DLD1 (cell line): ENCODE measurements around the gene ACOX1.

Source experiments
- in situ Hi-C: cut with HindIII; loops from 2 replicates; pipeline ENCODE4 v1.10.0; 2017; ENCODE audit warnings: low sequenced_read_pairs

Gene ACOX1

GRCh38 chr17:75893305-75894048 lies 85.5 kb downstream of the ACOX1 start:
- in situ Hi-C loops = no loop called here

GRCh38 chr17:75892556-75893224 lies 86.3 kb downstream of the ACOX1 start:
- in situ Hi-C loops = no loop called here

- in situ Hi-C loops = no loop called here
These were observed 87.1 kb downstream of the ACOX1 start for GRCh38 chr17:75891605-75892555.
